Activated naive CD4-positive, alpha-beta T cell treated with anti-CD3 and anti-CD28 coated beads, Interleukin-2, amount 50 U/mL, for 24 hours (primary cell): ENCODE results near the gene SEPTIN8.
A peak's percentile ranks its signal among the peaks of the same experiment; 100 is the strongest.

Source experiments
- H3K27ac Mint-ChIP-seq: one replicate; pipeline ENCODE4 v1.8.0; 2021; ENCODE audit warnings: mild to moderate bottlenecking, mixed read lengths
- H3K27me3 Mint-ChIP-seq: one replicate; pipeline ENCODE4 v1.8.0; 2021; ENCODE audit warnings: mixed read lengths
- H3K36me3 Mint-ChIP-seq: one replicate; pipeline ENCODE4 v1.8.0; 2021; ENCODE audit warnings: mixed read lengths
- H3K4me1 Mint-ChIP-seq: one replicate; pipeline ENCODE4 v1.8.0; 2021; ENCODE audit warnings: mixed read lengths
- H3K4me3 Mint-ChIP-seq: one replicate; pipeline ENCODE4 v1.8.0; 2021; ENCODE audit warnings: mild to moderate bottlenecking, mixed read lengths
- H3K9me3 Mint-ChIP-seq: one replicate; pipeline ENCODE4 v1.8.0; 2021; ENCODE audit warnings: mixed read lengths

SEPTIN8 gene

GRCh38 chr5:132765311-132766019, 11.6 kb downstream of the SEPTIN8 start:
- Mint-ChIP-seq H3K36me3 (no peaks in the 10 kb centered on the region), H3K27ac (no peak overlapping the region), H3K27me3 (no peaks in the 10 kb centered on the region), H3K9me3 (no peaks in the 10 kb centered on the region), H3K4me1 (no peaks in the 10 kb centered on the region), H3K4me3 (no peak overlapping the region)

- H3K36me3 Mint-ChIP-seq, result no peaks in the 10 kb centered on the region
- no peak overlapping the region for H3K27ac Mint-ChIP-seq
- no peaks in the 10 kb centered on the region for H3K27me3 Mint-ChIP-seq
- H3K4me1 Mint-ChIP-seq, result no peaks in the 10 kb centered on the region
- H3K9me3 Mint-ChIP-seq, result no peaks in the 10 kb centered on the region
- no peak overlapping the region for H3K4me3 Mint-ChIP-seq
These were observed 12.3 kb downstream of the SEPTIN8 start for GRCh38 chr5:132764671-132765238.

GRCh38 chr5:132764051-132764450, 13.0 kb downstream of the SEPTIN8 start:
- Mint-ChIP-seq H3K4me3 (no peak overlapping the region), H3K36me3 (no peaks in the 10 kb centered on the region), H3K4me1 (no peaks in the 10 kb centered on the region)

GRCh38 chr5:132763181-132764036, 13.6 kb downstream of the SEPTIN8 start:
- Mint-ChIP-seq H3K4me3 (no peak overlapping the region), H3K4me1 (no peaks in the 10 kb centered on the region), H3K27ac (no peak overlapping the region), H3K27me3 (no peaks in the 10 kb centered on the region), H3K36me3 (no peaks in the 10 kb centered on the region), H3K9me3 (no peaks in the 10 kb centered on the region)

More at GRCh38 chr5:132764051-132764450, 13.0 kb downstream of the SEPTIN8 start:
- H3K27ac Mint-ChIP-seq, result no peak overlapping the region
- H3K27me3 Mint-ChIP-seq, result no peaks in the 10 kb centered on the region
- no peaks in the 10 kb centered on the region for H3K9me3 Mint-ChIP-seq

GRCh38 chr5:132762246-132763000, 14.6 kb downstream of the SEPTIN8 start:
- no peak overlapping the region for H3K27ac Mint-ChIP-seq
- no peaks in the 10 kb centered on the region for H3K27me3 Mint-ChIP-seq
- H3K9me3 Mint-ChIP-seq, result no peaks in the 10 kb centered on the region
- H3K36me3 Mint-ChIP-seq, result no peaks in the 10 kb centered on the region
- H3K4me3 Mint-ChIP-seq, result no peak overlapping the region
- no peaks in the 10 kb centered on the region for H3K4me1 Mint-ChIP-seq

- no peaks in the 10 kb centered on the region for H3K4me1 Mint-ChIP-seq
- H3K9me3 Mint-ChIP-seq, result no peaks in the 10 kb centered on the region
- H3K27ac Mint-ChIP-seq, result no peak overlapping the region
- no peak overlapping the region for H3K4me3 Mint-ChIP-seq
- H3K27me3 Mint-ChIP-seq, result no peaks in the 10 kb centered on the region
- H3K36me3 Mint-ChIP-seq, result no peaks in the 10 kb centered on the region
These were observed 15.5 kb downstream of the SEPTIN8 start for GRCh38 chr5:132761321-132762240.

GRCh38 chr5:132760601-132761317, 16.3 kb downstream of the SEPTIN8 start:
- H3K9me3 Mint-ChIP-seq, result no peaks in the 10 kb centered on the region
- no peaks in the 10 kb centered on the region for H3K27me3 Mint-ChIP-seq
- no peaks in the 10 kb centered on the region for H3K4me1 Mint-ChIP-seq
- H3K27ac Mint-ChIP-seq, result no peak overlapping the region
- no peaks in the 10 kb centered on the region for H3K36me3 Mint-ChIP-seq
- H3K4me3 Mint-ChIP-seq, result no peak overlapping the region

- Mint-ChIP-seq H3K27me3 (no peaks in the 10 kb centered on the region), H3K4me3 (no peak overlapping the region), H3K27ac (no peak overlapping the region), H3K9me3 (no peaks in the 10 kb centered on the region), H3K36me3 (peaks cover 2% of the 10 kb centered on the region), H3K4me1 (no peaks in the 10 kb centered on the region)
These were observed 17.0 kb downstream of the SEPTIN8 start for GRCh38 chr5:132760049-132760420.

GRCh38 chr5:132759114-132760048, 17.7 kb downstream of the SEPTIN8 start:
- no peaks in the 10 kb centered on the region for H3K27me3 Mint-ChIP-seq
- H3K9me3 Mint-ChIP-seq, result no peaks in the 10 kb centered on the region
- H3K36me3 Mint-ChIP-seq, result peaks cover 2% of the 10 kb centered on the region
- H3K4me1 Mint-ChIP-seq, result no peaks in the 10 kb centered on the region
- no peak overlapping the region for H3K27ac Mint-ChIP-seq
- H3K4me3 Mint-ChIP-seq, result no peak overlapping the region

- Mint-ChIP-seq H3K27ac (no peak overlapping the region), H3K9me3 (no peaks in the 10 kb centered on the region), H3K27me3 (no peaks in the 10 kb centered on the region), H3K4me3 (no peak overlapping the region), H3K4me1 (peaks cover 1% of the 10 kb centered on the region), H3K36me3 (peaks cover 2% of the 10 kb centered on the region)
These were observed 18.6 kb downstream of the SEPTIN8 start for GRCh38 chr5:132758451-132758850.

- no peak overlapping the region for H3K27ac Mint-ChIP-seq
- H3K4me3 Mint-ChIP-seq, result no peak overlapping the region
- H3K9me3 Mint-ChIP-seq, result no peaks in the 10 kb centered on the region
- no peaks in the 10 kb centered on the region for H3K27me3 Mint-ChIP-seq
- H3K4me1 Mint-ChIP-seq, result peaks cover 12% of the 10 kb centered on the region
- peaks cover 5% of the 10 kb centered on the region for H3K36me3 Mint-ChIP-seq
These were observed 20.5 kb downstream of the SEPTIN8 start for GRCh38 chr5:132756542-132756941.

- H3K4me1 Mint-ChIP-seq, result peaks cover 26% of the 10 kb centered on the region
- no peaks in the 10 kb centered on the region for H3K27me3 Mint-ChIP-seq
- H3K36me3 Mint-ChIP-seq, result peaks cover 12% of the 10 kb centered on the region
- H3K4me3 Mint-ChIP-seq, result no peak overlapping the region
- H3K27ac Mint-ChIP-seq, result peak overlapping the region; percentile 13
- H3K9me3 Mint-ChIP-seq, result no peaks in the 10 kb centered on the region
These were observed 22.1 kb downstream of the SEPTIN8 start for GRCh38 chr5:132754947-132755346.

GRCh38 chr5:132754111-132754510, 22.9 kb downstream of the SEPTIN8 start:
- Mint-ChIP-seq H3K4me1 (peaks cover 26% of the 10 kb centered on the region), H3K4me3 (no peak overlapping the region), H3K9me3 (no peaks in the 10 kb centered on the region), H3K36me3 (peaks cover 12% of the 10 kb centered on the region), H3K27ac (no peak overlapping the region), H3K27me3 (no peaks in the 10 kb centered on the region)
